H1 (cell line): ENCODE measurements around the gene ENDOD1. TPM values are rescaled to one million over a fixed set of nuclear protein-coding genes. Genes with fewer than 3 reads are reported as not detected.

Experiments
- CTCF ChIA-PET: fragments of 300-600 bp; sonication (Branson Sonifier 250); formaldehyde crosslinking; loops from one replicate; lab custom pipeline; 2021; ENCODE audit not compliant: partially characterized antibody; lab: Charles Lee
- POLR2A ChIA-PET: fragments of 300-600 bp; sonication (Branson Sonifier 250); formaldehyde crosslinking; loops from one replicate; lab custom pipeline; 2021; ENCODE audit warnings: inconsistent platforms; ENCODE audit not compliant: partially characterized antibody; lab: Charles Lee
- DNase-seq, 2 experiments: peaks; one replicate each; pipeline versions ENCODE4 v3.0.0 to v3.0.0-alpha.2; 2010 to 2022; ENCODE audit warnings: low spot score in 2 of 2, low read depth in 1 of 2, mixed read lengths in 1 of 2
- FAIRE-seq: peaks from 2 replicates; lab custom pipeline; 2011; peaks lifted over from hg19 to GRCh38; lab: Jason Lieb, UNC
- H2AFZ ChIP-seq: 2 replicates; pipeline ENCODE4 v1.8.1; 2012; ENCODE audit warnings: low read length, inconsistent platforms
- H2AK5ac ChIP-seq: 2 replicates; pipeline ENCODE4 v1.6.1; 2013; ENCODE audit warnings: low read depth, low read length
- H2BK120ac ChIP-seq: replicated peaks from 2 replicates; pipeline ENCODE3; 2013; ENCODE audit warnings: low read depth, low read length, inconsistent platforms
- H2BK12ac ChIP-seq: 2 replicates; pipeline ENCODE4 v1.6.1; 2013; ENCODE audit warnings: low read depth, low read length
- H2BK15ac ChIP-seq: 2 replicates; pipeline ENCODE4 v1.6.1; 2013; ENCODE audit warnings: low read length
- H2BK20ac ChIP-seq: 2 replicates; pipeline ENCODE4 v1.6.1; 2013; ENCODE audit warnings: low read length
- H2BK5ac ChIP-seq: 2 replicates; pipeline ENCODE4 v1.6.1; 2013; ENCODE audit warnings: low read depth, low read length
- H3K14ac ChIP-seq: 2 replicates; pipeline ENCODE4 v1.6.1; 2013; ENCODE audit warnings: inconsistent platforms; ENCODE audit not compliant: insufficient read length
- H3K18ac ChIP-seq: 2 replicates; pipeline ENCODE4 v1.6.1; 2013; ENCODE audit warnings: low read length; ENCODE audit errors: extremely low read depth
- H3K23ac ChIP-seq: 2 replicates; pipeline ENCODE4 v1.6.1; 2013; ENCODE audit warnings: inconsistent platforms; ENCODE audit not compliant: insufficient read length
- H3K23me2 ChIP-seq: 2 replicates; pipeline ENCODE4 v1.6.1; 2013; ENCODE audit warnings: low read depth, low read length
- H3K27ac ChIP-seq: 2 replicates; pipeline ENCODE4 v1.6.1; 2011; ENCODE audit warnings: low read depth, low read length, inconsistent platforms
- H3K27me3 ChIP-seq, 4 experiments: replicated peaks in 1 of 4; 1 replicate in 1 of 4; 2 replicates in 3 of 4; pipeline versions ENCODE4 v1.6.1 to v1.8.1; 2011 to 2013; ENCODE audit warnings: low read length in 3 of 4, mild to moderate bottlenecking in 3 of 4, inconsistent platforms in 2 of 4, mixed read lengths in 2 of 4, moderate library complexity in 1 of 4; ENCODE audit not compliant: control insufficient read depth in 3 of 4, insufficient read depth in 3 of 4; ENCODE audit errors: extremely low read depth in 1 of 4
- H3K36me3 ChIP-seq, 4 experiments: 2 replicates each; pipeline versions ENCODE4 v1.6.1 to v1.8.1; 2011 to 2013; ENCODE audit warnings: mild to moderate bottlenecking in 4 of 4, low read length in 3 of 4, moderate library complexity in 2 of 4, control low read depth in 1 of 4, inconsistent platforms in 1 of 4; ENCODE audit not compliant: insufficient read depth in 4 of 4, control insufficient read depth in 2 of 4
- H3K4ac ChIP-seq: replicated peaks from 2 replicates; pipeline ENCODE3; 2013; ENCODE audit warnings: low read length, low read depth, mixed read lengths, inconsistent platforms; ENCODE audit not compliant: insufficient read length
- H3K4me1 ChIP-seq, 4 experiments: replicated peaks in 1 of 4; 1 replicate in 1 of 4; 2 replicates in 3 of 4; pipeline versions ENCODE4 v1.6.1 to v1.8.1; 2011 to 2013; ENCODE audit warnings: low read length in 3 of 4, inconsistent platforms in 2 of 4, mixed read lengths in 1 of 4; ENCODE audit not compliant: insufficient read depth in 4 of 4, control insufficient read depth in 3 of 4
- H3K4me2 ChIP-seq, 2 experiments: 2 replicates each; pipeline versions ENCODE4 v1.6.1 to v1.8.1; 2011 to 2013; ENCODE audit warnings: low read depth in 2 of 2, low read length in 2 of 2, control low read depth in 1 of 2, inconsistent platforms in 1 of 2, mild to moderate bottlenecking in 1 of 2; ENCODE audit not compliant: insufficient read depth in 1 of 2
- H3K4me3 ChIP-seq, 4 experiments: fragments of 200-600, 300-600 bp in 1 of 4; sonication (generic), shearing (Covaris generic), sonication (Bioruptor Twin) in 1 of 4; 2 replicates each; pipeline versions ENCODE4 v1.5.1 to v1.8.1; 2011 to 2016; ENCODE audit warnings: low read length in 4 of 4, low read depth in 3 of 4, control low read depth in 2 of 4, inconsistent platforms in 2 of 4, mild to moderate bottlenecking in 2 of 4, mixed read lengths in 1 of 4, moderate library complexity in 1 of 4; ENCODE audit not compliant: insufficient read depth in 2 of 4; ENCODE audit errors: extremely low read depth in 1 of 4
- H3K56ac ChIP-seq: replicated peaks from 2 replicates; pipeline ENCODE3; 2013; ENCODE audit warnings: low read depth, mild to moderate bottlenecking, mixed read lengths, low read length, inconsistent platforms; ENCODE audit not compliant: insufficient read length
- H3K79me1 ChIP-seq: 2 replicates; pipeline ENCODE4 v1.6.1; 2013; ENCODE audit warnings: low read depth, low read length, control low read depth
- H3K79me2 ChIP-seq, 2 experiments: 2 replicates each; pipeline versions ENCODE4 v1.6.1 to v1.8.1; 2012 to 2013; ENCODE audit warnings: low read length in 2 of 2, mild to moderate bottlenecking in 2 of 2, inconsistent platforms in 1 of 2; ENCODE audit not compliant: insufficient read depth in 2 of 2, control insufficient read depth in 1 of 2
- H3K9ac ChIP-seq, 4 experiments: replicated peaks in 1 of 4; 1 replicate in 1 of 4; 2 replicates in 3 of 4; pipeline versions ENCODE4 v1.6.1 to v1.8.1; 2011 to 2013; ENCODE audit warnings: low read depth in 3 of 4, low read length in 3 of 4, control low read depth in 2 of 4, mild to moderate bottlenecking in 2 of 4, moderate library complexity in 2 of 4, inconsistent platforms in 1 of 4; ENCODE audit errors: extremely low read depth in 1 of 4
- H3K9me3 ChIP-seq, 2 experiments: 2 replicates each; pipeline versions ENCODE4 v1.6.1 to v1.8.1; 2012 to 2013; ENCODE audit warnings: mild to moderate bottlenecking in 2 of 2, moderate library complexity in 2 of 2, control low read depth in 1 of 2, inconsistent platforms in 1 of 2, low read depth in 1 of 2, low read length in 1 of 2, mixed read lengths in 1 of 2; ENCODE audit not compliant: insufficient read depth in 2 of 2
- H4K20me1 ChIP-seq, 2 experiments: replicated peaks in 1 of 2; 2 replicates each; pipeline versions ENCODE3 to v1.8.1; 2011 to 2013; ENCODE audit warnings: inconsistent platforms in 2 of 2, low read length in 2 of 2, mild to moderate bottlenecking in 1 of 2; ENCODE audit not compliant: insufficient read depth in 2 of 2, control insufficient read depth in 1 of 2
- H4K5ac ChIP-seq: 2 replicates; pipeline ENCODE4 v1.6.1; 2013; ENCODE audit warnings: low read length, low read depth, mixed read lengths, inconsistent platforms; ENCODE audit not compliant: insufficient read length
- H4K8ac ChIP-seq: 2 replicates; pipeline ENCODE4 v1.8.0; 2013; ENCODE audit warnings: mild to moderate bottlenecking, moderate library complexity, low read length, inconsistent platforms; ENCODE audit not compliant: insufficient read depth; ENCODE audit errors: extremely low read depth
- H4K91ac ChIP-seq: replicated peaks from 2 replicates; pipeline ENCODE3; 2013; ENCODE audit warnings: low read length, mixed read lengths, inconsistent platforms; ENCODE audit not compliant: insufficient read length
- E2F6 ChIP-seq: IDR thresholded peaks from 2 replicates; pipeline ENCODE4 v1.6.1; 2012; ENCODE audit warnings: inconsistent platforms
- FOSL1 ChIP-seq: IDR thresholded peaks from 2 replicates; pipeline ENCODE4 v1.6.1; 2011; ENCODE audit warnings: mild to moderate bottlenecking, low read depth, low read length, moderate library complexity; ENCODE audit not compliant: insufficient read depth
- GABPA ChIP-seq: IDR thresholded peaks from 2 replicates; pipeline ENCODE4 v1.6.1; 2011; ENCODE audit warnings: mild to moderate bottlenecking, low read length, moderate library complexity, borderline replicate concordance; ENCODE audit not compliant: insufficient read depth
- HDAC6 ChIP-seq: IDR thresholded peaks from one replicate; pipeline ENCODE4 v1.7.1; 2012; ENCODE audit warnings: low read depth, mild to moderate bottlenecking, inconsistent platforms, low read length, moderate library complexity
- JUN ChIP-seq: IDR thresholded peaks from 2 replicates; pipeline ENCODE4 v1.6.1; 2011; ENCODE audit warnings: low read depth, mild to moderate bottlenecking, improper control_type of control experiment, low read length
- NANOG ChIP-seq: IDR thresholded peaks from 2 replicates; pipeline ENCODE4 v1.6.1; 2011; ENCODE audit warnings: low read length, low read depth, mild to moderate bottlenecking, inconsistent platforms; ENCODE audit not compliant: insufficient read depth, poor library complexity, severe bottlenecking
- NRF1 ChIP-seq: IDR thresholded peaks from 2 replicates; pipeline ENCODE4 v1.6.1; 2011; ENCODE audit warnings: mild to moderate bottlenecking, low read depth, low read length, improper control_type of control experiment
- RAD21 ChIP-seq, 2 experiments: IDR thresholded peaks in 1 of 2; conservative IDR thresholded peaks in 1 of 2; 2 replicates each; pipeline ENCODE4 v1.6.1; 2011; ENCODE audit warnings: low read depth in 2 of 2, low read length in 2 of 2, improper control_type of control experiment in 1 of 2, inconsistent platforms in 1 of 2, mild to moderate bottlenecking in 1 of 2, moderate library complexity in 1 of 2
- SIN3A ChIP-seq, 2 experiments: IDR thresholded peaks in 1 of 2; conservative IDR thresholded peaks in 1 of 2; 2 replicates each; pipeline ENCODE4 v1.6.1; 2011 to 2012; ENCODE audit warnings: low read length in 2 of 2, improper control_type of control experiment in 1 of 2, low read depth in 1 of 2, mild to moderate bottlenecking in 1 of 2
- SP4 ChIP-seq: IDR thresholded peaks from 2 replicates; pipeline ENCODE4 v1.6.1; 2012; ENCODE audit warnings: low read length, inconsistent platforms
- TAF7 ChIP-seq: optimal IDR thresholded peaks from 2 replicates; pipeline ENCODE3; 2011; ENCODE audit warnings: low read depth, mild to moderate bottlenecking, inconsistent platforms, low read length, moderate library complexity, borderline replicate concordance
- TBP ChIP-seq: IDR thresholded peaks from 2 replicates; pipeline ENCODE4 v1.6.1; 2011; ENCODE audit warnings: low read depth, low read length, improper control_type of control experiment
- WGBS, 2 experiments: shearing (Covaris generic) in 1 of 2; methylation state at CpG; one replicate each; pipeline versions ENCODE4 v1.1.6 to v1.1.7; 2013 to 2015; ENCODE audit warnings: low lambda C conversion rate in 2 of 2, mixed read lengths in 2 of 2, inconsistent platforms in 1 of 2, low coverage in 1 of 2, missing lambda C conversion rate in 1 of 2; ENCODE audit not compliant: insufficient replicate concordance in 2 of 2, insufficient coverage in 1 of 2, insufficient read length in 1 of 2; ENCODE audit errors: extremely low coverage in 1 of 2, missing lambda C conversion rate in 1 of 2; 5-methylcytosine and 5-hydroxymethylcytosine counted together
- polyA plus RNA-seq, 7 experiments: library from polyadenylated mRNA; depleted of rRNA in 3 of 7; stranded (reverse) in 5 of 7; unstranded in 2 of 7; fragments of >200 nt in 5 of 7; fragments of 200-250 nt in 2 of 7; gene quantifications; 1 replicate in 5 of 7; 2 replicates in 1 of 7; 4 replicates in 1 of 7; pipeline versions ENCODE4 v1.2.1 to v1.2.3, GENCODE V29; 2011 to 2013; ENCODE audit warnings: missing spikeins in 2 of 7, mixed read lengths in 2 of 7
- total RNA-seq: library from RNA; stranded (reverse); fragmentation: NEBNext Ultra II Directional; extraction: Animal tissue kit (Norgen Biotek cat#: 25700); gene quantifications from 2 replicates; pipeline ENCODE4 v1.2.1, GENCODE V29; 2021

The ENDOD1 gene
- total and polyA plus RNA-seq, 2 of the 8 experiments (the other 6 are each of a cell fraction or from before 2014, with no cell fraction given) = 1.2 to 2.5 TPM

GRCh38 chr11:95059046-95059445, 30.6 kb upstream of the ENDOD1 start:
- H3K4ac ChIP-seq = no peak overlapping the region
- H4K8ac ChIP-seq = no peak overlapping the region
- H2BK5ac ChIP-seq = no peak overlapping the region
- H3K4me2 ChIP-seq = no peak overlapping the region
- no peaks in the 10 kb centered on the region for H3K79me1 ChIP-seq
- H3K4me1 ChIP-seq = no peaks in the 10 kb centered on the region
- H3K36me3 ChIP-seq = no peaks in the 10 kb centered on the region
- H3K18ac ChIP-seq = no peak overlapping the region
- H3K23me2 ChIP-seq = no peaks in the 10 kb centered on the region
- POLR2A ChIA-PET = interaction anchor here (0.6 to 6.1 kb wide), 2 partner anchors 8 to 726 kb away, joined by 3 to 28 read pairs; partner anchors contain the start of gene SRSF8
- H3K23ac ChIP-seq = no peak overlapping the region
- H3K27me3 ChIP-seq = no peaks in the 10 kb centered on the region; a peak in 3 of 7 replicates
- H3K56ac ChIP-seq = no peak overlapping the region
- H3K79me2 ChIP-seq = no peaks in the 10 kb centered on the region
- H2BK20ac ChIP-seq = no peak overlapping the region
- WGBS, 2 experiments = 88% methylated on average over 6 of the region's 6 CpGs; no CpG with 5 or more reads in 1 of the 2 experiments
- no peak overlapping the region for H2BK120ac ChIP-seq
- H4K5ac ChIP-seq = no peak overlapping the region
- H2AFZ ChIP-seq = no peak overlapping the region
- CTCF ChIA-PET = interaction anchor here (1.1 to 4.1 kb wide), 2 partner anchors 10 to 11 kb away, joined by 4 to 25 read pairs; partner anchors contain the start of gene SRSF8
- no peak overlapping the region for H3K27ac ChIP-seq
- no peaks in the 10 kb centered on the region for H3K9me3 ChIP-seq
- no peaks in the 10 kb centered on the region for H4K20me1 ChIP-seq
- H3K14ac ChIP-seq = no peak overlapping the region
- DNase-seq (no peak), FAIRE-seq (no peak)
- H2BK15ac ChIP-seq = no peak overlapping the region
- no peak overlapping the region for H2BK12ac ChIP-seq
- no peak overlapping the region for H3K9ac ChIP-seq
- H3K4me3 ChIP-seq = no peak overlapping the region
- H4K91ac ChIP-seq = no peak overlapping the region
- no peak overlapping the region for H2AK5ac ChIP-seq
- TF ChIP-seq RAD21 (IDR thresholded peaks at IDR 0.05 in 1 of 2, conservative IDR thresholded peaks at IDR 0.05 in 1 of 2; ENCODE audit: low read depth in 2 of 2, low read length in 2 of 2) = no peak
- TF ChIP-seq HDAC6 = no peak
- no peak for TF ChIP-seq NANOG
- TF ChIP-seq E2F6 = no peak
- no peak for TF ChIP-seq GABPA
- TF ChIP-seq TBP = no peak
- no peak for TF ChIP-seq SP4
- TF ChIP-seq JUN = no peak
- no peak for TF ChIP-seq SIN3A (conservative IDR thresholded peaks at IDR 0.05 in 1 of 2, IDR thresholded peaks at IDR 0.05 in 1 of 2; ENCODE audit: low read depth in 1 of 2, low read length in 2 of 2)
- no peak for TF ChIP-seq TAF7
- TF ChIP-seq NRF1 = no peak
- no peak for TF ChIP-seq FOSL1
